GM19468 (cell line): ENCODE data around the gene NAV3.
"Not testable (repeated sequence)": the region's sequence is repeated elsewhere in the genome, so short reads cannot be mapped to it uniquely, and the experiment has no call there.

Source experiments
- ATAC-seq: cut with Tn5 transposase; IDR thresholded peaks from one replicate; pipeline ENCODE4 v1.9.1; 2021; ENCODE audit warnings: mild to moderate bottlenecking, moderate library complexity, moderate number of reproducible peaks; ENCODE audit not compliant: unreplicated experiment; ENCODE audit errors: extremely low read depth

The NAV3 gene

DNA sequence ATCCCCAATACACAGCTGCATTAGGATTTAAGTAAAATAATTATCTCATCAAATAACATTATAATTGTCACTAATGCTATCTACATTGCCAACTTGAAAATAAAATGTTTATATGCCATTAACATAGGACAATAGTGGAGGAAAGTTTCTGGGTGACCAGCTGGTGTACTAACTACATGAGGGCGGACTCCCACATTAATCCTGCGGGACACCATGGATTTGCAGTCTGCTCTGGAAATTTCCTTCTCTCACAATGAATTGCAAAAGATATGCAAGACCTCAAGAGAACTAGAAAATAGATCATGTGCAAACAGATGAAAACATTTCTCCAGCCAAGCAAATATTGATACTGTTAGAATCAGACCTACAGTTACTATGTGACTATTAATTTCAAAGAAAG lies 390.1 kb downstream of the NAV3 start:
- ATAC-seq: no peak

DNA sequence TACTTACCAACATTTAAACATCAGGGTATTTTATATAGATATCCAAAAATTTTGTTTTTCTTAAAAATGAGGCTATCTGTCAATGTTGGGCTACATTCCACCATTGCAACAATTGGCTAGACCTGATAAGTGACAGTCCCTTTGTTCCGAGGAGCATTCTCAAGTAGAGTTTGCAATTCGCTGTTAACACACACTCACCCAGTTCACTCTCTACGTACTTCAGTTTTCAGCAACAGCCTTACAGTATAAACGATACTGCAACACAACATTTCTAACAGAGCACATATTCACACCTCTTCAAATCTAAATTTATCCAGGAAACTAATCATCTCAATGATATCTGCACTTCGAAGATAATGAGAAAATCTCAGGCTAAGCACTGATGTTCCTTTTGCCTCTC lies 393.5 kb downstream of the NAV3 start:
- ATAC-seq: no peak

DNA sequence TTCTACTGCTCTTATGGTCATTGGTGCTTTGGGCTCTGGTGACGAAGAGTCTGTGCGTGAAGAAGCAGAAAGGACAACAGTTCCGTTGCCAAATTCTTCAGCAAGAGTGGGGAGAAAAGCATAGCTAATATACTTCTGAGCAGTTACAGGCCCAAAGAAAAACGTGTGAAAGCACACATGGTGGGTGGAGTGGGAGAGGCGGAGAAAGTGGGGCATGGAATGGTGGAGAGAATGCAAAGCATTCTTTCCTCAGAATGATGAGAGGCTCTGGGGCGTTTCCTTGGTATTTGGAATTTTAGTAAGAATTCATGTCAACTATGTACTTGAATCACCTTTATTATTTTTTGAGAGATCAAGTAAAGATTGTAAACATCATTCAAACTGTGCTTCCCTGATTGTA lies 396.1 kb downstream of the NAV3 start:
- ATAC-seq: no peak

DNA sequence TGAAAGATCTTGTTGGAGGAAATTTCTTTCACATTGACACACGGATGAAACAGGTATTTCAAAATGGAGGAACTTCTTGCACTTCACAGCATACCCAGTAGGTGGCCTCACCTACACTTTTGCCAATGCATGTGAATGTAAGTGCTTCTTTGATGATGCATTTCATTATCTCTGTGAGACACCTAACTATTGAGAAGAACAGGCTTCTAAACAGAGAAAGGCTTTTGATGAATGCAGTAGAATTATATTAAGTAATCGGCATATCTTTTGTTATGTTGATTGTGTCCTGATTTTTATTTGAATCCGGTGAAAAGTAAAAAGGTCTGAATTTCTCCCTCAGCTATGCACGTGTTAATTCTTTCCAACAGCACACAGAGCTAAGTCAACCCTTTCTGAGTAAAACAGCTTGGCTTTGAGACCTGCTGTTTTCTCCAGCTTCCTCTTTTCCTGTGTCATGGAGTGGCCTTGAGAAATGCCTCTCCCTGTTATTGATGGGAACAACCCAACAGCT lies 399.0 kb downstream of the NAV3 start:
- peak; percentile 82 for ATAC-seq

DNA sequence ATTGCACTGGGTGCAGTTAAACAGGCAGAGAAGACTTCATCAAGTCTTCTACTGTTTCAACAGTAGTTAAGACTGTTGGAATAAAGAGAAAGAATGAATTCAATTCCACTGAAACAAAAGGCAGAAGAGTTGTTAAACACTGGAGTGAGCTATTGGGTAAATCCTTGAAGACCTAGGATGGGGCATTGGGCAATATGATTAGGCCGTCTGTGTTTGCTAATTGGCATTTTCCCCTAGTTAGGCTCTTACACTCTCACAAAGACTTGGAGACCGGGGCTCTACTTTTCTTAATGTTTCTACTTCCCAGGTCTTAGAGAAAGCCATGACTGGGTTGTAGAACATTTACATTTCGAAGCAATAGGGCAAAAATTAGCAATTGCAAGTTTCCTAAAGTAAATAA lies 402.1 kb downstream of the NAV3 start:
- ATAC-seq: no peak

DNA sequence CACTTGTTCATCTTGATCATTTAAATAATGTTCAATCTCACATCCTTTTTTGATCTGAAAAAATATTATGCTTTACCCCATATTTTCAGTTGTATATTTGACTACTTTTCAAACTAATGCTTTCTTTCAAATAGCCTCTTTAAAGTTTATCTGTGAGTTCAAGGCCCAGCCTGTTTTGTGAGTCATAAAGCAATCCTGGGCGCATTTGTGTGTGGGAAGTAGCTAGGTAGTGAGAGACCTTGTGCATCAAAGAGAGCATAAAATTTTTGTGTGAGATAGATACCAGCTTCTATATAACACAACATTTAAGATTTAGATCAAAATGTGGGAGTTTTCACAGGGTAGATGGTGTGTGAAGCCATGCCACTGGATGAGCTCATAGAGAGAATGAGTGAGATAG lies 405.6 kb downstream of the NAV3 start:
- no peak for ATAC-seq

DNA sequence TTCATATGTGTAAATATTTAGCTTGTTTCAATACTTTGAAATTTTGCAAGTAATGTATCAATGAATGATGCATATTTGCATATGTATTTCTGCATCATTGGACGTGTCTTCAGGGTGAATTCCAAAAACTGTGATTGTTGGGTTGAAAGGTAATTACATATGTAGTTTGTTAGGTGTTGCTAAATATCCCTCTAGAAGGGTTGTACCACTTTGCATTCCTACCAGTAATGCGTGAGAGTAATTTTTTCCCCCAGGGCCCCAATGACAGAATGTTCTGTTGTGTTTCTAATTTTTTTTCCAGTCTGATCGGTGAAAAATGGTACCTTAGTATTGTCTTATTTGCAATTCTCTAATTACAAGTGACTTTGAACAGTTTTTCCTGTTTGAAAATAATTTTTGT lies 408.9 kb downstream of the NAV3 start:
- no peak for ATAC-seq

DNA sequence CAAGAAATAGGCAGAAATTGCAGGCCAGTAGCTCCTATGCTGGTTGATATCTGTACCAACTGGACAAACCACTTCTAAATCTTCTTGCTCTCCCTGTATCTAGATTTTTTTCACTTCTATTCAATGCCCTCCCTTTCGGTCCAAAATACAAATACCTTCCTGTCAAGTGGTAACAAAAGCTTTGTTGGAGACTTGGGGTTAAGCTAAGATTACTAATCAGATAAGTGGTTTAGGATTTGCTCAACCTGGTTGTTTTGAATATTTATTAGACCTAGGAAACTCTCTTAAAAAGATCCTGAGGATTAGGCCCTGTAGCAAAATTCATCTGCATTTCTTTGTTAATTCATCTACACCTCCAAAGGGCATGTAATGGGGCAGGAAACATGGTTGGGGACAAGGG lies 410.1 kb downstream of the NAV3 start:
- no peak for ATAC-seq

DNA sequence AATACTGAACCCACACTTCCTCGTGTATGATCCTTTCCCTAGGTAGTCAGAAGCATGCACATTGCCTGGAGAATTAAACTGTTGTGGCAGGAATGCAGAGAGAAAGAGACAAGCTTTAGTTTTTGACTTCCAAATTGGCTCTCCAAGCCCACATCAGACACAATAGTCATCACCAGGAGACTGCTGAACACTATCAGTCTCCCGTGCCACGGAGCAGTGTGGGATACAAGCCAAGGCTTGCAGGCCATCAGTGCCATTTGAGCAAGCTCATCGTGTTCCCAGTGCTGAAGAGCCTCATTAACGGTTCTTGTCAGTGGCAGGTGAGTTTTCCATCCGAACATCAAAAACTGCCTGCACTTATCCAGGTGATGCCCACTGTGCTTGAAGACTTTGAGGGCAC lies 410.8 kb downstream of the NAV3 start:
- no peak for ATAC-seq

DNA sequence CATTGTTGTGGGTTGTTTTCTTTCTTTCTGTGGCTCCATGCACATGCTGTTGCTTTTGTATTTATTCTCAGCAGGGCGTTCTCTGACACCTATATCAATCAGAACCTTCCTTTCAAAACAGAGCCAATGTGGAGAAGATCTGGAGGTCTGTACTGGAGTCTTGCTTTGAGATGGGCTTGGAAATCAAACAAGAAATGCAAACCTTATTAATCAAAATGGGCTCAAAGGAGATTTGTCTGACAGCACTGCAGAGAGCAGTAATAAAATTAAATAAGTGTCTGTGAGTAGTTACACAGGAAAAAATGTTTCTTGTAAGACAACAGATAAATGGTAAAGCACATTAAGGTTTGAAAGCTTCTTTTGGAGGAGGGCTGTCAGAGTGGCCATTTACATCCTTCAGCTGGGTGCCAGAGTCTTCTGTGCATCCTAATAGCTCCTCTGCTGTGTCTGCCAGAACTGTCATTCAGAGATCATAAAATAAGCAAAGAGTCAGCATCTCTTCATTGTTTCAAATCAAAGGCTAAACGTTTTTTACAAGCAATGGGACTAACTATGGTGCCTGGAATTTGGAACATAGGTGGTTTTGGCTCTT lies 414.3 kb downstream of the NAV3 start:
- ATAC-seq: no peak

DNA sequence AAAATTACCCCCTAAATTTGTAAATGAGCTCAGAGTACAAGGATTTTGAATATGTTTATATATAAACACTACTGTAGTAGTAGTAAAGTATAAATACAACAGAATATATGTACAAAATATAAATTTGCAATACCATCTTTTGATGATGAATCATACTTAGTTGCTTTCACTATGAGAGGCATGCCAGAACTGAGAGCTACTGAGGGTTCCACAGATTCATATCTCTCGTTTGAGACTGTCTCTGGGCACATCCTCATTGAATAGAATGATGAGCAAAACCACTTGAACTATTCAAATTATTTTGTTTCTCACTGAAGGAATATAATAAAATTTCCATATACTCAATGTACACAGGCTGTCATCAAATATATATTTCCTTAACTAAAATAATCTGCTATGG lies 417.6 kb downstream of the NAV3 start:
- no peak for ATAC-seq

DNA sequence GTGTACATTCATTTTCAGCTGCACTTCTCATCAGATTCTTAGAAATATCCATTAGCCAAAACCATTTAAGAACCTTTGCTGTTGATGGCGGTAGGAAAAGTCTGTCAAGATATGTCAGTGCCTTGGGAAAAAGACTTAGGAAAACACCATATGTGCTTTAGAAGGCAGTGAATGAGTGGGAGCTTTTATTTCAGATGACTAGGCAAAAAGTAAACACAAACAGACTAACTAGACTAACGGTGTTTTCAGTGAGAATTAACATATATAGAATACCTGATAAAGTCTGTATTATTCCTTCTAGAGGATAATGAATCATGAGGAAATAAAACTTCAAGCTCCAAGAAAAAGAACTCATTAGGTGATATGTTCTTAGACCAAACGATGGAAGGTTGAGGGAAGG lies 418.9 kb downstream of the NAV3 start:
- no peak for ATAC-seq

DNA sequence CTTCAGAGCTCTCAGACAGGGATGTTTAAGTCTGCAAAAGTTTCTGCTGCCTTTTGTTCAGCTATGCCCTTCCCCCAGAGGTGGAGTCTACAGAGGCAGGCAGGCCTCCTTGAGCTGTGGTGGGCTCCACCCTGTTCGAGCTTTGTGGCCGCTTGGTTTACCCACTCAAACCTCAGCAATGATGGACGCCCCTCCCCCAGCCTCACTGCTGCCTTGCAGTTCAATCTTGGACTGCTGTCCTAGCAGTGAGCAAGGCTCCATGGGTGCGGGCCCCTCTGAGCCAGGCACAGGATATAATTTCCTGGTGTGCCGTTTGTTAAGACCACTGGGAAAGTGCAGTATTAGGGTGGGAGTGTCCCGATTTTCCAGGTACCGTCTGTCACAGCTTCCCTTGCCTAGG lies 427.0 kb downstream of the NAV3 start:
- ATAC-seq: not testable (repeated sequence)

DNA sequence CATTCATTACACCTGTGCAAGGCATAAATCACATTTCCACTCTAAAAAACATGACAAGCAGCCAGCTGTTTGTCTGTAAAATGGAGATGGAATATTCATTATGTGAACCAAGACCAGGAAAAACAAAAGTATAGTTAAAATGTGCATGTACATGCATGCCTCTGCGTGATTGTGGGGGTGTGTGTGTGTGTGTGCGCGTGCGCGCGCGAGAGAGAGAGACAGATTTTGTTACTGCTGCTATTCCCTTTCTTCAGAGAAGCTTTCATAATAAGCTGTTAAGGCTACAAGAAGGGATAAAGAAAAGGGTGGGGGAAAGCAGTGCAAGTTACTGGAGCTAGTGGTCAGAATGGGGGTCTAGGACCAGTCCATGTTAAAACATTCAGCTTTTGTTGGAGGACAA lies 430.3 kb downstream of the NAV3 start:
- no peak for ATAC-seq

DNA sequence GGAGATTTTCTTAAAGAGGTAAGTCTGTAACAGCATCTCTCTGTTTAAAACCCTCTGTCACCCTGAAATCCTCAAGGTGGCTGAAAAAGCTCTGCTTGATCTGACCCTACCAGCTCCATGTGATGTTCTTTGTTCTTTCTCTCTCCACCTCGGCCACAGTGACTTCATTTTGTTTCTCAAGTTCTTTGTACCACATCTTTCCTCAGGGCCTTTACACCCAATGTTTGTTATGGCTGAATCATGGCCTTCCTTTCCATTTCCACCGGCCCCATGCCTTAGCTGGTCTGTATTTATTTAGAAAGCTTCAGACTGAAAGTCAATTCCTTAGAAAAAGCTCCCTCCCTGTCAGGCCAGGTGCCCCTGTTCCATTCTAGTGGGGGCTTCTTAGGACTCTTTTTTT lies 431.2 kb downstream of the NAV3 start:
- ATAC-seq: no peak
